NCI-H1417 treated with DMSO at 0.1 percent for 48 hours (cell line): ENCODE results near the gene URAD.

ENCODE experiments used
- DNase-seq: peaks from one replicate; lab custom pipeline; 2025; lab: John Stamatoyannopoulos, UW

Gene URAD

DNA sequence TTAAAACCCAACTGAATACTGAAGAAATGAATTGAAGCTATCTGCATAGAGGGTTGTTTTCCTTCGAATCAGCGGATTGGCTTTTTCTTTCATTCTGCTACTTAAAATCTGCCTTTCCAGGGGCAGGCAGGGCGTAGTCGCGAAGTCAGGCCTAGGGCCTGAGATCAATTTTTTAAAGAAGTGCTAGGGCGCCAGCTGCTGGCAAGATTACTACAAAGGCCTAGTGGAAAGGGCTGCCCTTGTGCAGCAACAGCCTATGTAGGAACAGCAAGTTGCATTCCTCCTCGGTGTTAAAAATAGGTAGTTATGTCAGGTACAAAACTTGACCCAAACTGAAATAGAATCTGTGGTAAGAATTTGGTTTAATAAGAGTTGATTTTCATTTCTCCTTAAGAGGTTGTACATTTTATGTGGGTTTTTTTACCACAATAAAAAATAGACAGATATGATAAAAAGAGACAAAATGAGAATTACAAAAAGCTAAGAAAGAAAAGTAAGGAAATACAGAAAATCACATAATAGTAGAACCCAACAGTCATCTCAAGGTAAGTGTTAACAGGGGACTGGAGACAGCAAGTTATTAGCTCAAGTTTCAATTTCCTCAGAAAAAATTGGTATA lies 9.5 kb upstream of the URAD start:
- DNase-seq = no peak

DNA sequence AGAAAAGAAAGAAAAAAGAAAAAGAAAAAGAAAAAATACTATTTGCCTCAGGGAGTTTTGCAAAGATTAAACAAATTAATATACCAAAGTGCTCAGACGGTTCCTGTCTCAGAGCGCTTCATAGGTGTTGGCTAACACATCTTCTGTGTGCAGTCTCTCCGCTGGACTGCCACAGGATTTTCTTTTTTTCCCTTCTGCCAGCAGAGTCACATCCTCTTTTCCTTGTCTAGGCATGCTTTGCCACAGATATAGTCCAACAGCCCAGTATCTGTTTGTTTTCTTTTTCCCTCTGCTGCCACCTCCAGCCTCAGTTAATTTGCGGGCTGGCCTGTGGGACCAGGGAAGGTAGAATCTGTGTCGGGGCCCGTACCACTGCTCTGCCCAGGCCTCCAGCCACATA lies 3.4 kb upstream of the URAD start:
- no peak for DNase-seq

GRCh38 chr13:27985600-27985999 lies 2.9 kb downstream of the URAD start:
- DNase-seq = no peak

DNA sequence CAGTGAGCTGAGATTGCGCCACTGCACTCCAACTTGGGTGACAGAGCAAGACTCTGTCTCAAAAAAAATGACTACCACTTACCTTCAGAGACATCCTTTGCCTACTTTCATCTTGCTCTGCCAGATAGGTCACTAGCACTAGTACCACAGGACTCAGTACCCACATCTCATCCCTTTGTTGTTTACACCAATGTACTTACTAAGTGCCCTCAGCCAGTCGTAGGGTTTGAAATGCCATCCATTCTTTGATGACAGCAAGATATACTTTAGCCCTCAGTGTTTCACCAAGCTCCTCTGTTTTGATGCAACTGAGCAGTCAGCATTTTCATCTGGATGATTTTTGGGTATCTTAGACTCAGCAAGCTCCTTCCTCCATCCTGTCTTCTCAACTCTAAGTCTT lies 6.1 kb downstream of the URAD start:
- DNase-seq = no peak

DNA sequence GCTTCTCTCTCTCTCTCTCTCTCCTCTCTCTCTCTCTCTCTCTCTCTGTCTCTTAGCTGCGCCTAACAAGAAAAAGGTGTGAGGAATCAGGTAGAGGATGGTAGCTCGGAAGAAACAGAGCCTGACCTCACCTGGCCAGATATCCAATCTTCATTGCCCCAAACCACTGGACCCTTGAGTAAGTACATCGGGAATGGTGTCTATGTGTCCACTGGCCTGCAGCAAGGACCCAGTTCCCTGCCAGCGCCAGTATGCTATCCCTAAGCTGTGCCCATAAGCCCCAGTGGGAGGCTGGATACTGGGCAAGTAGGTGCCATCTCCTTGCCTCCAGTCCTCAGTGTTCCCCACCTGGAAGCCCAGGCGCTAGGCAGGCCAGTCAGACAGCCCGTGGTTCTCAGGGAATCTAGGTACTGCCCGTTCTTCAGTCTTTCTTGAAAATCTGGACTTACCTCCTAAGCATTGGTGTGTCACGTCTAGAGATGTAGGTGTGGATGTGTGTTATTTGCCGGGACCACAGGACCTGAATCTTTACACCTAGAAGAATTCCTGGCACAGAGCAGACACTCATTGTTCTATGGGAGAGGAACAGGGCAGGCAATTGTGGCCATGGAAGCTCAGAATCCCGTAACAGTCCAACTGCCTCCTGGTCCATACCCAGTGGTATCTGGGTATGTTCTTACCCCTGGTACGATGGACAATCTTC lies 7.3 kb downstream of the URAD start:
- DNase-seq = no peak

DNA sequence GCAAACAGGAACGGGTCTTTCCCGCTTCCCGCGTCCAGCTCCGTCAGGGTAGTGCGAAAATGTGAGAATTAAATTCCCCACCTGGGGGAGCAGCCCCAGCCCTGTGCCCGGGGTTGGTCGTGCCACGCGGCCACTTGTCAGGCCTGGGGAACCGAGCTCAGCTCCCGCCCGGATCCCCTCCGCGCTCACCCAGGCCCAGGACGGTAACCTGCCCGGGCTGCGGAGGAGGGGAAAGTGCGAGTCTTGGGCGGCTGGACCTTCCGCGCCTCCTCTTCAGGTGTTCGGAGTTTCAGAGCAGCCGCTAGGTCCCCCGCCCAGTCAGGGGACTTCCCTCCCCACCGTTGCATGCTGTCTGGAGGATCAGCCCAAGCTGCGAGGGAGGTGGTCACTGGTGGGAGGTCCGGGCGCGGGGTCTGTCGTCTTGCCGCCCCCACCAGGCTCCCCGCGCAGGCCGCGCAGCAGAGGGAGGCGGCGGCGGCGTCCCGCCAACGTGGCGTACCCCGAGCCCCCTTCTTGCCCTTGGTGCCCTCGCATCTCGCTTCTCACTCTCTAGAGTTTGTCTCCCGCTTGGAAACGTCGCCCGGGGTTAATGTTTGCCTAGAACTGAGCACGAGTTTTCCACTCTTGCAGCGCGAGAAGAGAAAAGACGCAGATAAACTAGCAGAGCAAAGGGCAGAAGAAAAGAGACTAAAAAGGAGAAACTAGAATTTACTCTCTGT lies 8.1 kb downstream of the URAD start:
- no peak for DNase-seq

DNA sequence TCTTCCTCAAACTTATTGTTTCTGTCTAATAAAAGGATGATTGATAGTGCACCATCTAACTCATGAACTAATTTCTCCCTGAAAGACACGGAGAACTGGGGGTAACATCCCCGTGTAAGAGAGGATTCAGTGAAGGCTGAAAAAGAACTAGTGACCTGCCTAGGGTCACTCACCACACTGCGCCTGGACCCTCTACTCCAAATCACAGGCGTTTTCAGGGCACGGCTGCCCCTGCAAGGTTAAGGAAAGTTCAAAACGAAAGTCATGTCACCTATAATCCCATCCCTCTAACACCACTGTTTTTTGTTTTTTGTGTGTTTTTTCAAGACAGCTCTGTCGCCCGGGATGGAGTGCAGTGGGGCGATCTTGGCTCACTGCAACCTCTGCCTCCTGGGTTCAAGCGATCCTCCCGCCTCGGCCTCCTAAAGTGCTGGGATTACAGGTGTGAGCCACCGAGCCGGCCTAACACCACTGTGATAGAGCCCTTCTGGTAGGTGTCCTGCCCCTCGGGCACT lies 8.7 kb downstream of the URAD start:
- no peak for DNase-seq

- DNase-seq = no peak
Observed at GRCh38 chr13:27979001-27979643, 9.4 kb downstream of the URAD start.

DNA sequence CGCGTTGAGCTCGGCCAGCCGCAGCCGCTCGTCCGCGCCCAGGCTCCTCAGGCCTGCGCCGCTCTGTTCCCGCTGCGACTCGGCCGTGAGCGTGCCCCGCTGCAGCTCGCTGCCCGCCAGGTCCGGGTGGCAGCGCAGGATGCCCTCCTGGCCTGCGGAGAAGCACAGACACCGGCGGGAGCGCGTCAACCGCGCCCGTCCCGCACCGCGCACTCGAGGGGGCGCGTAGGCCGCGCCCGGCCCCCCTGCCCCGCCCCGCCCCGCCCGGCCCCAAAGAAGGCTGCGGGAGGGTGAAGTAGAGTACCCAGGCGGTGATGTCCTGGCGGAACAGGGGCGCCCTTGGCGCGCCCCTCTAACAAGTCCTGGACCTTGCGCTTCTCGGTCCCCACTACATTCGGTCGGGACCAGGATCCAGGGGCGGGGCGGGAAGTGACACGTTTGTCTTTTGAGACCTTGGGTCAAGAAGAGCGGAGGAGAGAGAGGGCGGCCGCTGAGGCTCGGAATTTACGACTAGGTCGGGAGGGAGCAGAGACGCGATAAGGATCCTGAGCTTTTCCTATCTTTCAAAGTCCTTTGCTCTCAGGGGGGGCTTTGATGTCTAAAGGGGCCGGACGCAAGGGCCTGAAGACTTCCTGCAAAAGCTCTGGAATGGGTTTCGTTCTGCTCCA lies 10.1 kb downstream of the URAD start:
- no peak for DNase-seq

DNA sequence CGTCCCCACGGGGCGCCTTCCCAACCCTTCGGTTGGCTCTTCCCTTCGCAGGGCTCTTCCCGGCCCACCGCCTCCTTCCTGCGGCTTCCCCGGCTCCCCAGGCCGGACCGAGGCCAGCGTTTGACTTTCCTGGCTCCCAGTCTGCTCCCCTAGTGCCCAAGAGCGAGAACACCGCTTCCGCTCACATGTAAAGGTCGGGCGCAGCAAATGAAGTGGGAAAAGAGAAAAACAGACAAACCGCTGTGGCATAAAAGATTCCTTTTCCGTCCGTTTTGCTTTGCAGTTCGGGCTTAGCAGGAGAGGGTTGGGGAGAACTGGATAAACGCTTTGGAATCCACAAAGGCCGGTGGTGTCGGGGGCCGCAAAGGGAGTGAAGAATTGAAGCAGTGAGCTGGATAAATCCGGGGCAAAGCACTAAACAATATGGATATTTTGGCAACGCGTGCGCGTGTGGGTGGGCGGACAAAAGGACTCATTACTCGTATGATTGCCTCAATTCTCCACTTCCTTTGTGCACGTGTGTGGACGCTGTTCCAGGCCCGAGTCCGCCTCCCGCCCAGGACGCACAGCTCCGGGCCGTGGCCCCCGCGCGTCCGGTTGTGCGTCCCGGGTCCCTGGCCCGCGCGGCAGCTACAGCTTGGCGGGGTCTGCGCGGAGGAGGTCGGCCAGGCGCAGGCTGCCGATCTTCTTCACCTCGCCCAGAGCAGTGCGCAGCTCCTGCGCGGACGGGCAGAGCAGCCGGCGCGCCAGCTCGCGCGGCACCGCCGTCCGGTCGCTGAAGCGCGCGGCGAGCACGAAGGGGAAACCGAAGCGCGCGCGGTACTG lies 10.8 kb downstream of the URAD start:
- DNase-seq = no peak

DNA sequence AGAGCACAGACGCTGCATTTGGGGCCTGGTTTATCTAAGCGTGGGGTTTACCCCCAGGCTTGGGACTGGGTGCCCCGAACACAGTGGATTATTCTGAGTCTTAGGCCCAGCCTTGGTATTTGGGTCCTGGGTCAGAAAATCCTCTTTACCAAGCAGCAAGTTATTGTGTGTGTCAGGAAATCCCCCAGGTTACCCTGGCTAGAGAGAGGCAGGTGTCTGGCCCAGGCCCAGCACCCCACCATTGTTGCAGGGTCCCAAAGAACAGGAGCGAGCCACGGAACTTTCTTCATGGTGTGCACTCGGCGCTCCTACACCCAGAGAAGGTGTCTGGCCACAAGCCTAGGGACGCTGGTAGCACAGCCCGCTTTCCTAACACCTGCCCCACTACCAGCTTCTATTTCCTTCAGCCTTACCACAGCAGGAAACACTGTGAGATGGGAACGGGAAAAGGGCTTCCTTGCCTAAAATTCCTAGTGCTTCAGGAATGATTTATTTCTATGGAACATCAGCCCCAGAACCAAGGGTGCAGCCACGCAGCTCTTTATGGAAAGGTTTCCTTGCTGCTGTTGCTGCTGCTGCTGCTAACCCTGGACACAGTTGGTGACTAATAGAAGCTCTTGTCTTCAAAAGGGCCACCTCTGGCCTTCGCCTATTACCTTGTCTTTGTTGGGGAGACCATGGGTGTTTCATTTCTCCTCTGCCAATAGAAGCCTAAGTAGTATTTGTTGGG lies 12.0 kb downstream of the URAD start:
- DNase-seq = no peak

DNA sequence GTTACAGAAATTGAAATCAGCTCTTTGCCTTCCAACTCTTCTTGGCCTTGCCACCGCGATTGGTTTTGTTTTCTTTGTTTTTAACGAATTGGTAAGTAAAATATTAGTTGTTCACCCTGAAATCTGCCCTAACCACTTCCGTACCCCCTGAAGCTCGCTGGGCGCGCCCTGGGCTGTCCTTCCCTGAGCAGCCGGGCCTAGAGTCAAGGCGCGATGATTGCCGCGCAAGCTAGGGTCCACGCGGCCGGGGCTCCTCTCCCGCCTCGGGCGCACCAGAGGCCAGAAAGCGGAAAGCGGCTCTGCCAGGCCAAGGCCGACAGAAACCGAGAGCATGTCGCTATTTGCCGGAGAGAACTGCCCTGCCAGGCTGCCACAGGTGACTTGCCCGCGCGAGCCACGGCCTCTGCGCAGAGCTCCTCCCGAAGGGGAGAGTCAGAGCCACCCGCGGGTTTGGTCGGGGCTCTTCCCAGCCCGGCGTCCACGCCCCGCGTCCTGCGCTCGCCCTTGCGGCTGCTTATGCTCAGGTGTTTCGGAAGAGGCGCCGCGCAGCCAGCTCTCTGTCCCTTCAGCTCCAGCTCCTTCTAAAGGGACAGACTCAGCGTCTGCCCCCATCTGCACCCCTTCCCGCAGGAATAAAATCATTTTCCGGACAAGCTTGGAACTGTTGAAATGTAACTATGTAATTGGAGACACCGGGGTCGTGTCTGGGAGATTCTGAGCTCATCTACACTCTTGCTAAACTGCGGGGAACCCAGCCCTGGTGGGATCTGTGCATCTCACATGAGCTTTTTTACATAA lies 12.7 kb downstream of the URAD start:
- DNase-seq = no peak

GRCh38 chr13:27973961-27974662 lies 14.4 kb downstream of the URAD start:
- no peak for DNase-seq

GRCh38 chr13:27973291-27973690 lies 15.2 kb downstream of the URAD start:
- no peak for DNase-seq

GRCh38 chr13:27972478-27972820 lies 16.0 kb downstream of the URAD start:
- no peak for DNase-seq

DNA sequence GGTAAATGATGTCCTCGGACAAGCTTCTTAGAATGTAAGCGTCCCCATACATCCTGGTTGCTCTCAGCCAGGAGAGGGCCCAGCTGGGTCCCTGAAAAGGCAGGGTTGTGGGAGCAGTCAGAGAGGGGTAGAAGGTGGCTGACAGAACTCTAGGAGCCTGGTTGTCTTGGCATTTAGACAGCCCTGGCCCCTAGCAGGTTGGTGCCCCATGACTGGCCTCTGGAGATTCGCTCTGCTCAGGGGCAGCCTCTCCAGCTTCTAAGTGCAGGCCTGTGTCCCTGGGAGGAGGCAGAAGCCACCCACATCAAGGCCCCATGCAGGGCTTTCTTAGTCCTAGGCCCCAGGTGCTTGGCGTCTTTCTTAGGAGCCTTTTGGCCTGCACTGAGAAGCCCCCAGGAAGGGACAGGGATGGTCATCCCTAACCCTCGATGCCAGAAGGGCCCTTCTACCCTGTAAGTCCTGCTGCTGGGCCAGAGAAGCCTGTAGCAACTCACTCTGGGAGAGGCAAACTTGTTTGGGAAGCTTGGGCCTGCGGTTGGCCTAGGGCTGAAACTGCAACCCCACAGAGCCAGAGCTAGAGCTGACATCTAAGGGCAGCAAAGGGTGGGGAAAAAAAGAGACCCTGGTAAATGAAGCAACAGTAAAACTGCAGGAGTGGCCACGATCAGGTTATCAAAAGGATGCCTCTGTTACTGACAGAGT lies 16.6 kb downstream of the URAD start:
- DNase-seq = no peak

GRCh38 chr13:27971236-27971645 lies 17.3 kb downstream of the URAD start:
- no peak for DNase-seq
